ENCODE data around the gene CYBB. TPM values are rescaled to one million over a fixed set of nuclear protein-coding genes. Genes with fewer than 3 reads are reported as not detected.

Gene CYBB
- total and polyA plus RNA-seq, 2 experiments from 2014 or later, result 2.5 TPM; not detected in 1

DNA sequence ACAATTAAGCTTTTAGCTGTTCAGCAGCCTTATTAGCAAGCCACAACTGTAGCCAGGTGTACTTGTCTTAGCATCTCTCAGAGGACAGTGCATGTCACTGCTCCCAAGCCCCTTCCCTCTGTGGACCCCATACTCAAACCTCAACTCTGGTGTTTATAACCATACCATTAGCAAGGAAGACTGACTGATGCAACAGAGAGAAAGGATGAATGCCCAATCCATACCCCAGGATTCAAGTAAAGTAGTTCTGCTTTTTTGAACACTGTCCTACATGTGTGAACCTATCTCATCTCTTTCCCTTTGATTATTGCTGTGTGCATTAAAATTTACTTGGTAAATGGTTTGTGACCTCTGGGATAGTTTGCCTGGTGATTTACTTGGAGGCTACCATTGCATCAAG, 22.8 kb upstream of the CYBB start:
- no peak for TF ChIP-seq EZH2 (IDR thresholded peaks at IDR 0.05; ENCODE audit: borderline replicate concordance)
- TF ChIP-seq EZH2phosphoT487 (IDR thresholded peaks at IDR 0.05; ENCODE audit: low read depth, severe bottlenecking, unreplicated experiment), result no peak
- no peak for TF ChIP-seq CTCF (IDR thresholded peaks at IDR 0.05; ENCODE audit: poor library complexity)
- DNase-seq (ENCODE audit: low spot score), result no peak
- H3K27ac ChIP-seq, result no peak overlapping the region
- H3K9me3 ChIP-seq (ENCODE audit: low read depth), result no peaks in the 10 kb centered on the region
- H4K20me1 ChIP-seq (ENCODE audit: insufficient read depth, poor library complexity, severe bottlenecking), result no peaks in the 10 kb centered on the region
- no peaks in the 10 kb centered on the region for H3K79me2 ChIP-seq
- H3K9me2 ChIP-seq (replicated peaks; ENCODE audit: insufficient read depth), result no peaks in the 10 kb centered on the region
- no peak overlapping the region for H3K4me2 ChIP-seq
- no peaks in the 10 kb centered on the region for H3K4me1 ChIP-seq (ENCODE audit: insufficient read depth)
- H3K4me3 ChIP-seq, result no peak overlapping the region
- no peaks in the 10 kb centered on the region for H3K27me3 ChIP-seq
- no peaks in the 10 kb centered on the region for H3K36me3 ChIP-seq (replicated peaks; ENCODE audit: insufficient read depth, low read depth)
- H2AFZ ChIP-seq, result no peak overlapping the region

DNA sequence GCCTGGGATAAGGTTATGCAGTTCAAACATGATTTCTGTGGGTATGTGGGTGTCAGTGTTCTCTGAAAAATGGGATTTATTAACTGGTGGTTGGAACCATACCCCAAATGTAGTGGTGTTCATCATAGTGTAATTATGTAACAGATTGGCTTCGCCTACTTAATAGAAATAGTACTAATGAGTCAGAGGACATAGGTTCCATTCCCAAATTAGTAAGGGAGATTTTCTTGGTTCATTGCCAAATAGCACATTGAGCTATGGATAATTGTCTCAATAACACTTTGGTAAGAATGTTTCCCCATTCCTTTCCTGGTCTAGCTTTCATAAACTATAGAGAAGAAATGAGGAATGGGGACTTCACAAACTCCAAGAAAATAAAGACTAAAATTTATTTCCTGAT, 20.5 kb upstream of the CYBB start:
- TF ChIP-seq CTCF (IDR thresholded peaks at IDR 0.05; ENCODE audit: poor library complexity), result no peak
- no peak for TF ChIP-seq EZH2 (IDR thresholded peaks at IDR 0.05; ENCODE audit: borderline replicate concordance)
- no peak for TF ChIP-seq EZH2phosphoT487 (IDR thresholded peaks at IDR 0.05; ENCODE audit: low read depth, severe bottlenecking, unreplicated experiment)
- no peak for DNase-seq (ENCODE audit: low spot score)
- no peak overlapping the region for H3K4me2 ChIP-seq
- H3K36me3 ChIP-seq (replicated peaks; ENCODE audit: insufficient read depth, low read depth), result no peaks in the 10 kb centered on the region
- no peaks in the 10 kb centered on the region for H3K9me2 ChIP-seq (replicated peaks; ENCODE audit: insufficient read depth)
- WGBS (ENCODE audit: low lambda C conversion rate, missing lambda C conversion rate), result 94% methylated on average over 1 of the region's 1 CpG
- no peak overlapping the region for H3K4me3 ChIP-seq
- H3K79me2 ChIP-seq, result no peaks in the 10 kb centered on the region
- no peak overlapping the region for H2AFZ ChIP-seq
- no peaks in the 10 kb centered on the region for H3K9me3 ChIP-seq (ENCODE audit: low read depth)
- H3K27ac ChIP-seq, result no peak overlapping the region
- no peaks in the 10 kb centered on the region for H3K27me3 ChIP-seq
- H4K20me1 ChIP-seq (ENCODE audit: insufficient read depth, poor library complexity, severe bottlenecking), result no peaks in the 10 kb centered on the region
- H3K4me1 ChIP-seq (ENCODE audit: insufficient read depth), result no peaks in the 10 kb centered on the region

DNA sequence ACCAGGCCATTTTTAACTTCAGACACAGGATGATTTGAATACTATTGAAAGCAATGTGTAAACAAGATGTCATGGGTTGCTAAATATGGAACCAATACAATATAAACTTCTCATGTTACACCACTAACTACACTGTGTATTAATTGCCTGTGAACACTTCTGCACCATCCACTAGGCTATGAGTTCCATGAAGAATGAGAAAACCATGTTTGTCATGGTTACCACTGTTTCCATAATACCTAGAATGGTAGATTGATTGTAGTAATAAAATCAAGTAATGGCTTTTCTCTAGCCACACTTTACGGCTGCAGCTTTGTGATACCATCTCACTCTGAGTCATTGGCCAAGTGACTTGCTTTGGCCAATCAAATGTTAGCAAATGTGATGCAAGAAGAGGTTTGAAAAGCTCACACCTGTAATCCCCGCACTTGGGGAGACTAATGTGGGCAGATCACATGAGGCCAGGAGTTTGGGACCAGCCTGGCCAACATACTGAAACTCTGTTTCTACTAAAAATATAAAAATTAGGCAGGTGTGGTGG, 19.9 kb upstream of the CYBB start:
- no peaks in the 10 kb centered on the region for H3K9me2 ChIP-seq (replicated peaks; ENCODE audit: insufficient read depth)
- no peak overlapping the region for H3K4me3 ChIP-seq
- no peak for TF ChIP-seq CTCF (IDR thresholded peaks at IDR 0.05; ENCODE audit: poor library complexity)
- TF ChIP-seq EZH2 (IDR thresholded peaks at IDR 0.05; ENCODE audit: borderline replicate concordance), result no peak
- TF ChIP-seq EZH2phosphoT487 (IDR thresholded peaks at IDR 0.05; ENCODE audit: low read depth, severe bottlenecking, unreplicated experiment), result no peak
- H3K9me3 ChIP-seq (ENCODE audit: low read depth), result no peaks in the 10 kb centered on the region
- H3K27ac ChIP-seq, result no peak overlapping the region
- H3K79me2 ChIP-seq, result no peaks in the 10 kb centered on the region
- WGBS (ENCODE audit: low lambda C conversion rate, missing lambda C conversion rate), result 75% methylated on average over 2 of the region's 2 CpGs
- no peaks in the 10 kb centered on the region for H3K4me1 ChIP-seq (ENCODE audit: insufficient read depth)
- H2AFZ ChIP-seq, result no peak overlapping the region
- DNase-seq (ENCODE audit: low spot score), result no peak
- H3K4me2 ChIP-seq, result no peak overlapping the region
- no peaks in the 10 kb centered on the region for H3K36me3 ChIP-seq (replicated peaks; ENCODE audit: insufficient read depth, low read depth)
- H4K20me1 ChIP-seq (ENCODE audit: insufficient read depth, poor library complexity, severe bottlenecking), result no peaks in the 10 kb centered on the region
- H3K27me3 ChIP-seq, result no peaks in the 10 kb centered on the region

- Histone ChIP-seq H3K27ac (no peak overlapping the region), H3K36me3 (replicated peaks; ENCODE audit: insufficient read depth, low read depth) (no peaks in the 10 kb centered on the region), H3K4me1 (ENCODE audit: insufficient read depth) (no peaks in the 10 kb centered on the region), H2AFZ (no peak overlapping the region), H3K79me2 (no peaks in the 10 kb centered on the region), H3K4me3 (no peak overlapping the region), H3K27me3 (no peaks in the 10 kb centered on the region), H3K4me2 (no peak overlapping the region), H3K9me2 (replicated peaks; ENCODE audit: insufficient read depth) (no peaks in the 10 kb centered on the region), H4K20me1 (ENCODE audit: insufficient read depth, poor library complexity, severe bottlenecking) (no peaks in the 10 kb centered on the region), H3K9me3 (ENCODE audit: low read depth) (no peaks in the 10 kb centered on the region)
- TF ChIP-seq EZH2phosphoT487 (IDR thresholded peaks at IDR 0.05; ENCODE audit: low read depth, severe bottlenecking, unreplicated experiment) (no peak), CTCF (IDR thresholded peaks at IDR 0.05; ENCODE audit: poor library complexity) (no peak), EZH2 (IDR thresholded peaks at IDR 0.05; ENCODE audit: borderline replicate concordance) (no peak)
- no peak for DNase-seq (ENCODE audit: low spot score)
Measured at GRCh38 chrX:37763400-37763799, 16.5 kb upstream of the CYBB start.

Data from hepatocyte (in vitro differentiated cells).